ENCODE data around the gene FANCD2. TPM values are rescaled to one million over a fixed set of nuclear protein-coding genes. Genes with fewer than 3 reads are reported as not detected.
A peak's percentile ranks its signal among the peaks of the same experiment; 100 is the strongest.

FANCD2 gene
- total RNA-seq, 1 experiment from 2014 or later = 74.9 TPM

GRCh38 chr3:10006048-10006761, 20.0 kb upstream of the FANCD2 start:
- WGBS (ENCODE audit: extremely low coverage, insufficient read length, low lambda C conversion rate) = no CpG with 5 or more reads among the region's 10 CpGs
- Histone ChIP-seq H2BK20ac (ENCODE audit: low read depth, low read length, poor library complexity, severe bottlenecking) (no peak overlapping the region), H3K56ac (ENCODE audit: insufficient read length, low read depth, low read length) (no peak overlapping the region), H3K9me3 (ENCODE audit: control insufficient read depth, low read depth, low read length) (no peaks in the 10 kb centered on the region), H3K79me2 (ENCODE audit: insufficient read depth, low read length) (no peaks in the 10 kb centered on the region; the same call in 1 of the 2 replicates), H3K18ac (ENCODE audit: insufficient read length, low read depth, low read length) (no peak overlapping the region), H3K23ac (ENCODE audit: insufficient read length, low read depth, low read length) (no peak overlapping the region), H3K9ac (ENCODE audit: extremely low read depth, insufficient read length, low read length) (no peak overlapping the region), H4K5ac (ENCODE audit: insufficient read length, low read depth, low read length) (no peak overlapping the region), H2BK5ac (ENCODE audit: insufficient read length, low read length) (no peak overlapping the region), H3T11ph (ENCODE audit: low read length) (no peak overlapping the region), H2BK15ac (ENCODE audit: low read depth, low read length) (no peak overlapping the region), H2AFZ (ENCODE audit: low read length) (no peak overlapping the region), H3K4ac (ENCODE audit: low read depth, low read length) (no peak overlapping the region), H3K79me1 (ENCODE audit: insufficient read depth, low read depth, low read length, poor library complexity, severe bottlenecking) (no peaks in the 10 kb centered on the region), H3K27me3 (ENCODE audit: insufficient read depth, low read length) (no peaks in the 10 kb centered on the region), H2BK120ac (ENCODE audit: low read depth, low read length, poor library complexity, severe bottlenecking) (no peak overlapping the region), H4K91ac (ENCODE audit: insufficient read length, low read depth, low read length) (no peak overlapping the region), H3K4me1 (ENCODE audit: insufficient read depth, low read length) (no peaks in the 10 kb centered on the region), H3K4me2 (ENCODE audit: insufficient read depth, insufficient read length, low read length) (no peak overlapping the region), H2BK12ac (ENCODE audit: insufficient read length, low read depth, low read length) (no peak overlapping the region), H4K20me1 (ENCODE audit: control insufficient read depth, insufficient read depth, insufficient read length) (no peaks in the 10 kb centered on the region), H3K27ac (ENCODE audit: insufficient read length, low read depth, low read length) (no peak overlapping the region), H3K14ac (ENCODE audit: insufficient read depth, low read length) (no peak overlapping the region), H3K23me2 (ENCODE audit: insufficient read length, low read depth, low read length, poor library complexity, severe bottlenecking) (peaks cover 11% of the 10 kb centered on the region), H2AK5ac (ENCODE audit: insufficient read length, low read length) (no peak overlapping the region), H4K8ac (replicated peaks; ENCODE audit: insufficient read length, low read depth, low read length) (no peak overlapping the region)
- Mint-ChIP-seq H3K4me3 (no peak overlapping the region), H3K9me3 (no peaks in the 10 kb centered on the region), H3K27ac (peak overlapping the region in 1 of 3 experiments; percentile 25; a peak in 1 of 7 replicates), H3K36me3 (ENCODE audit: insufficient read depth in 1 of 3, low read depth in 3 of 3) (peaks cover 20 to 32% (median 21%) of the 10 kb centered on the region in 3 experiments; a peak in 6 of 7 replicates), H3K27me3 (ENCODE audit: low read depth) (peaks cover 8% of the 10 kb centered on the region), H3K4me1 (peaks cover 17 to 20% of the 10 kb centered on the region in 2 experiments)
- no peak for DNase-seq
- TF ChIP-seq, protein P1, sequence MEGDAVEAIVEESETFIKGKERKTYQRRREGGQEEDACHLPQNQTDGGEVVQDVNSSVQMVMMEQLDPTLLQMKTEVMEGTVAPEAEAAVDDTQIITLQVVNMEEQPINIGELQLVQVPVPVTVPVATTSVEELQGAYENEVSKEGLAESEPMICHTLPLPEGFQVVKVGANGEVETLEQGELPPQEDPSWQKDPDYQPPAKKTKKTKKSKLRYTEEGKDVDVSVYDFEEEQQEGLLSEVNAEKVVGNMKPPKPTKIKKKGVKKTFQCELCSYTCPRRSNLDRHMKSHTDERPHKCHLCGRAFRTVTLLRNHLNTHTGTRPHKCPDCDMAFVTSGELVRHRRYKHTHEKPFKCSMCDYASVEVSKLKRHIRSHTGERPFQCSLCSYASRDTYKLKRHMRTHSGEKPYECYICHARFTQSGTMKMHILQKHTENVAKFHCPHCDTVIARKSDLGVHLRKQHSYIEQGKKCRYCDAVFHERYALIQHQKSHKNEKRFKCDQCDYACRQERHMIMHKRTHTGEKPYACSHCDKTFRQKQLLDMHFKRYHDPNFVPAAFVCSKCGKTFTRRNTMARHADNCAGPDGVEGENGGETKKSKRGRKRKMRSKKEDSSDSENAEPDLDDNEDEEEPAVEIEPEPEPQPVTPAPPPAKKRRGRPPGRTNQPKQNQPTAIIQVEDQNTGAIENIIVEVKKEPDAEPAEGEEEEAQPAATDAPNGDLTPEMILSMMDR (conservative IDR thresholded peaks at IDR 0.05) = no peak

Data from H9 (cell line).